ENCODE data around the gene TEX13D.

TEX13D gene

DNA sequence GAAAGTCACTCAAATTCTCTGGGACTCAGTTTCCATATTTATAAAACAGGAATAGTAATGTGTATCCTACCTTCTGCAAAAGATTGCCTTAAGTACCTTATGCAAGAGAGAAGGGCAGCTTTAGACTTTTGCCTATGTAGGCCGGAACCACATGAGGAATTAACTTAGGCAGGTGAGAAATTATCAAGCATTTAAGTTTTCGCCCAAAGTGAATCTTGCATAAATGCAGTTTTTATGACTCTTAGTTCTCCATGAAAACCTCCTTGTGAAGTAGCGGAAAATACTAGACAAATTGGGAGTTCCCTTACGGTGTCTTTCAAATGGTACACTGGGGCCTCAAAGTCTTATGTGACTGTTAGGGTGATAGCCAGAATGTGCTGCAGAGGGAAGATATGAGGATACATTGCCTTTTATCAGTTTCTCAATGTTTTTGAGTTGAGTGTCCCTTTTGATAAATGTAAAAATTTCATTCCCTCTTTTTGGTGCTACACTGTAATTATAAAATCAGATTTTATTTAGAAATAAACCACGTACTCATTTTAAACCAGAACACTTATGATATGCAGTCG lies 16.5 kb downstream of the TEX13D start:
- no peak for DNase-seq

DNA sequence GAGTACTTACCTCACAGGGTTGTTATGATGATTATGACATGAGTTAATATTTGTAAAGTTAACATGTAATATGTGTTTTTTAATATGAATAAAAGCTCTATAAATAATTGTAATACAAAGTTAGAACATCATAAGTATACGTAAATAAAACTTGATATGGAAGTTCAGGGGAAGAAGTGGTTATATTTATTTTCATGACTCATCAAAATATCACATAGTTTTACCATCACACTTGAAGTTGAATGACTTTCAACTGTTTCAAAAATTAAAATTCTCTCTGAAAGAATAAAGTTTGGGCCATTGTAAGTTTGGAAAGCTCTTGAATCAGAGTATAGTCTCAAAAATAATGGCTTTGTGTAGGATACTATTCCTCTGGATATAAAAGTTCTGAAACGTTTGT lies 22.2 kb downstream of the TEX13D start:
- no peak for DNase-seq

- DNase-seq = no peak
These were observed 26.4 kb downstream of the TEX13D start for GRCh38 chrX:124358800-124359383.

DNA sequence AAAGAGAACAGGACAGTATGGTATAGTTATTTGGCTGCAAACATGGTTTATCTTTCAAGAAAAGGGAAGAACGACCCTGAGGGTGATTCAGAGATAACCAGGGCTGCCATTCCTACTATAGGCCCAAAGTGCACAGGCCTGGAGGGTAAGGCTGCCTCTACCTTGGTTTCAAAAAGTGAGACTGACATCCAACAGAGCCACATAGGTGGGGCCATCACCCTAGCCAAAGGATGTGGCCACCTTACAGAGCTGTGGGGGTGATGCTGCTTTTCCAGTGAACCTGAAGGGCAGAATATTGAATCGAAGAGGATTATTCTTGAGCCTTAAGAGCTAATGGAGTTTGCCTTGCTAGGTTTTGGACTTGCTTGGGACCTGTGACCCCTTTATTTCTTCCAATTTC lies 29.6 kb downstream of the TEX13D start:
- DNase-seq = no peak

GRCh38 chrX:124362761-124363160 lies 30.3 kb downstream of the TEX13D start:
- DNase-seq = no peak

DNA sequence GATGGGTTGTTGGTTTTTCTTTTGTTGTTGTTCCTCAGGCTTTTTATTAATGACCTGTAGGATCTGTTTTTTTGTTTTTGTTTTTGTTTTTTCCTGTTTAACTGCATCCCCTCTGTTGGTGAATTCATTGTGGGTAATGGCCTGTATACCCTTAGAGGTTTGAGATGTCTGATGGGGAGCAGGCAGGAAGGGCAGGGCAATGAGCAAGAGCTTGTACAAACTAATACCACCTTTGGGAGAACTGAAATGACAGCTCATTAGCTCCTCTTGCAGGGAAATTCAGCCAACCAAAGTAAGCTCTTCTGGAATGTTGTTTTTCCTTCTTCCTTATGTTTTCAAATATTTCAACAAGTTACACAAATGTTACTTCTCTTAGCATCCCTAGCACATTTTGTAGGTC lies 37.3 kb downstream of the TEX13D start:
- DNase-seq = no peak

DNA sequence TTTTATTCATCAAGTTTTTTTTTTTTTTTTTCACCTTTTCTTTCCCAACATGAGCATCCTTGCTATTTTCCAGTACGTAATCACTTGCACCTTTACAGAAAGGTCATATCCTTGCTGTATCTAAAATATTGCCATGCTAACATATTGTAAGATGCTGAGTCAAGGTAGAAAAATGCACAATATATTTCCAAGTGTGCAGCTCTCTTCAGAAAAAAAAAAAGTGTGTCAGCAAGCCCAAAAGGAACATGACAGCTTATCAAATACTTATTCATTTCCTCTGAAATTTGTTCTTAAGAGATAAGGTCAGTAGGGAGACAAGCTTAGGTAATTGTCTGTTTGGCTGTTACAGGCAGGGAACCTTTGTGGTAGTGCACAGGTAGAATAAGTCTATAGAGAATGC lies 40.9 kb downstream of the TEX13D start:
- DNase-seq = no peak

DNA sequence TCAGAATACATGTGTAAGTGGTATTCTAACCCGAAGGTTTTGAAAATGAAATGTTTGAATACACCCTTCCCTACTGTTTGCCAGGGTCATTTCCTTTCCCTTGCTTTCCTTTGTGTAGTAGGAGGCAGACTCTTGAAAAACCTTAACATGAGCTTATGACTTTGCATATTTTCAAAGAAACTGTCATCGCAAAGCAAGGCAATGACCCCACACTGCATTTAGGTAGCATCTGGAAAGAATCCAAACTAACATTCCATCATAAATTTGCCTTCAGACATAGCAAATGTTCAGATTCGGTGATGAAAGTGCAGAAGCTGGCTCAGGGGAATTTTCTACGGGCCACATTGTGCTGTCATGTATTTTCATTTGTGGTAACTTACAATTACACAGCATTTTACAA lies 46.2 kb downstream of the TEX13D start:
- DNase-seq = no peak

GRCh38 chrX:124383354-124383753 lies 50.9 kb downstream of the TEX13D start:
- DNase-seq = no peak

DNA sequence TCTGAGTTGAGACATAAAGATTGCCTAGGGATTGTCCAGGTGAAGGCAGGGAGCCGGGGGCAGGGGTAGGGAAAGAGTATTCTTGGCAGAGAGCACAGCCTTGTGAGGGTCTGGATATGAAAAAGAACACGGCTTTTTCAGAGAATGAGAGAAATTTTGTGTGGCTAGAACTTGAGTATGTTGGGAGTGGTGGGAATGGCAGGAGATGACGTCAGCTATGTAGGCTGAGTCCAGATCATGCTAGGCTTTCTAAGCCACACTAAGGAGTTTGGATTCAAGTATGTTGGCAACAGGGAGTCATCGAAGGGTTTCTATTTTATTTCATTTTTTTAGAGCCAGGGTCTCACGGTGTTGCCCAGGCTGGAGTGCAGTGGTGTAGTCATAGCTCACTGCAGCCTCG lies 53.9 kb downstream of the TEX13D start:
- DNase-seq = no peak
